Colonic mucosa (tissue), 4 donors: ENCODE results near the gene ASTN2. TPM values are rescaled to one million over a fixed set of nuclear protein-coding genes. Genes with fewer than 3 reads are reported as not detected.

ENCODE experiments used
- DNase-seq: peaks from one replicate; pipeline ENCODE4 v3.0.0-alpha.2; 2020
- H3K27ac ChIP-seq: fragments of 200-600 bp; one replicate; pipeline ENCODE4 v1.8.0; 2021
- H3K27me3 ChIP-seq: fragments of 200-600 bp; one replicate; pipeline ENCODE4 v1.8.0; 2021
- H3K36me3 ChIP-seq: fragments of 200-600 bp; one replicate; pipeline ENCODE4 v1.8.0; 2021
- H3K4me1 ChIP-seq: fragments of 200-600 bp; one replicate; pipeline ENCODE4 v1.8.0; 2021; ENCODE audit warnings: mild to moderate bottlenecking
- H3K4me3 ChIP-seq: fragments of 200-600 bp; one replicate; pipeline ENCODE4 v1.8.0; 2021
- H3K9ac ChIP-seq, 2 donors: one replicate each; pipeline ENCODE4 v1.7.0; 2013; ENCODE audit warnings: control low read depth in 2 of 2, low read depth in 2 of 2, low read length in 2 of 2
- H3K9me3 ChIP-seq: fragments of 200-600 bp; one replicate; pipeline ENCODE4 v1.8.0; 2021
- intact Hi-C: fragments of 100-400 bp; cut with DNase I; formaldehyde crosslinking; loops from one replicate; pipeline ENCODE4 v1.14.1; 2022
- total RNA-seq, 2 donors: library from RNA; stranded (reverse); fragmentation: NEBNext Ultra II Directional in 1 of 2; extraction: Animal tissue kit (Norgen Biotek cat#: 25700) in 1 of 2; gene quantifications; one replicate each; pipeline ENCODE4 v1.2.1, GENCODE V29; 2021
- TF ChIP-seq, protein P1 (sequence below): fragments of 200-600 bp; IDR thresholded peaks from one replicate; pipeline ENCODE4 v1.8.0; 2022; ENCODE audit warnings: antibody characterized with exemption, mild to moderate bottlenecking
- donor health status: healthy.
- donor health status: DM: no; HTN: no; CAD: no.
- donor health status: DM: no; HTN: no; CAD: no.

Gene ASTN2
- total RNA-seq, 2 donors from 2014 or later = 2.5 to 6.1 TPM

DNA sequence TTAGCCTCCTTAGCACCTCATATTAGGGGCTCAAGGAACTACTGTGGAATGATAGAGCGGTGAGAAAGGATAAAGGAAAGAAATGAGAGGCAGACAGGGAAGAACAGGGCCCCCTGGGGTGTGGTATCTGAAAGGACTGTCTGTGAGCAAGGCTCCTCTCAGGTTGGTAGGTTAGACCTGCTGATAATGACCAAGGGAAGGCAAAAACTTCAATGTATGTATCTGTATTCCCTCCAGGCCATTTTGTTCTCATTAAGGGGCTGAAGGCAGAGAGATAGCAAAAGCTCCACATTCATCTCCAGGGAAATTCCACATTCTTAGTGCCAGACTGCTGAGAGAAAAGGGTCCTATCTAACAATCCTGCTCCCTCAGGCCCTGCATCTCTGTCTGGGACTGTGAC lies 699.1 kb downstream of the ASTN2 start:
- H3K9ac ChIP-seq = no peak overlapping the region
- no peak for DNase-seq
- no peaks in the 10 kb centered on the region for H3K27me3 ChIP-seq
- H3K36me3 ChIP-seq = no peaks in the 10 kb centered on the region
- no peaks in the 10 kb centered on the region for H3K4me1 ChIP-seq
- TF ChIP-seq, protein P1, sequence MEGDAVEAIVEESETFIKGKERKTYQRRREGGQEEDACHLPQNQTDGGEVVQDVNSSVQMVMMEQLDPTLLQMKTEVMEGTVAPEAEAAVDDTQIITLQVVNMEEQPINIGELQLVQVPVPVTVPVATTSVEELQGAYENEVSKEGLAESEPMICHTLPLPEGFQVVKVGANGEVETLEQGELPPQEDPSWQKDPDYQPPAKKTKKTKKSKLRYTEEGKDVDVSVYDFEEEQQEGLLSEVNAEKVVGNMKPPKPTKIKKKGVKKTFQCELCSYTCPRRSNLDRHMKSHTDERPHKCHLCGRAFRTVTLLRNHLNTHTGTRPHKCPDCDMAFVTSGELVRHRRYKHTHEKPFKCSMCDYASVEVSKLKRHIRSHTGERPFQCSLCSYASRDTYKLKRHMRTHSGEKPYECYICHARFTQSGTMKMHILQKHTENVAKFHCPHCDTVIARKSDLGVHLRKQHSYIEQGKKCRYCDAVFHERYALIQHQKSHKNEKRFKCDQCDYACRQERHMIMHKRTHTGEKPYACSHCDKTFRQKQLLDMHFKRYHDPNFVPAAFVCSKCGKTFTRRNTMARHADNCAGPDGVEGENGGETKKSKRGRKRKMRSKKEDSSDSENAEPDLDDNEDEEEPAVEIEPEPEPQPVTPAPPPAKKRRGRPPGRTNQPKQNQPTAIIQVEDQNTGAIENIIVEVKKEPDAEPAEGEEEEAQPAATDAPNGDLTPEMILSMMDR = no peak
- intact Hi-C loops = loop anchor here (10.0 kb wide), 1 partner anchor 59 kb away; no protein-coding TSS in a partner anchor
- H3K4me3 ChIP-seq = no peak overlapping the region
- H3K27ac ChIP-seq = no peak overlapping the region
- H3K9me3 ChIP-seq = no peaks in the 10 kb centered on the region

DNA sequence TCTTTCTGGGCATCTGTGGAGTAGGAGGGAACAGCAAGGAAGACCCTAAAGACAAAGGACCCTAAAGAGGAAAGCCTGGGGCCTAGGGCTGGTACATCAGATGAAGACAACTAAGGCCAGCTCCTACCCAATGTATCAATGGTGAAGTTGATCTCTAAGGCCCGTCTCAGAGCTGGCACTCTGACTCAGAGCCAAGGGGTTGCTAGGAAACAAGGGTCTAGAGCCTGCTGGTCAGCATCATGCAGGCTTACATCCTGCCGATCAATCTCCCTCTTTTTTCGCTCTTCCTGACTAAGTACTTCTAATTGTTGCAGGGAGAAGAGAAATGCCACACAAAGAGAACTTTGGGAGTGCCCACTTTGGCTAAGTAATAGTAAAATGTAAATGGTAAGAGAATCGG lies 701.6 kb downstream of the ASTN2 start:
- TF ChIP-seq, protein P1 = no peak
- Histone ChIP-seq H3K27me3 (no peaks in the 10 kb centered on the region), H3K4me3 (no peak overlapping the region), H3K36me3 (no peaks in the 10 kb centered on the region), H3K9ac (no peak overlapping the region), H3K9me3 (no peaks in the 10 kb centered on the region), H3K4me1 (no peaks in the 10 kb centered on the region), H3K27ac (no peak overlapping the region)
- intact Hi-C loops = loop anchor here (10.0 kb wide), 1 partner anchor 62 kb away; no protein-coding TSS in a partner anchor
- no peak for DNase-seq

DNA sequence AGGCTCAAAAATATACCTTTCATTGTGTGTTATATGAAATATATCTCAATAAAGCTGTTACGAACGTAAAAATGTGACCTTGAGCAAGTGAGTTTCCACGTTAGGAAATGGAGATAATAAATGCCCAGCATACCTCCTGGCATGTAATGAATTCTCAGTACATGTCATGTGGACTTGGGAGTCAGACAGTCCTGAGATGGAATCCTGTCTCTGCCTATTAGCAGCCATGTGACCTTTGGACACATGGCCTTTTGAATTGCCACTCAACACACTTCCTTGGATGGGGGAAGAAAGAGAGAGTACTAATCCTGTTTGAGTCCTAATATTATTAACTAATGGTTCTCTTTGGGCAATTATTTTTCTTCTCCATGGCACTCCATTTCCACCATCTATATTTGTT lies 702.1 kb downstream of the ASTN2 start:
- no peak overlapping the region for H3K27ac ChIP-seq
- H3K27me3 ChIP-seq = no peaks in the 10 kb centered on the region
- TF ChIP-seq, protein P1 = no peak
- no peak overlapping the region for H3K4me3 ChIP-seq
- no peak overlapping the region for H3K9ac ChIP-seq
- H3K36me3 ChIP-seq = no peaks in the 10 kb centered on the region
- intact Hi-C loops = loop anchor here (10.0 kb wide), 1 partner anchor 62 kb away; no protein-coding TSS in a partner anchor
- no peak for DNase-seq
- H3K9me3 ChIP-seq = no peaks in the 10 kb centered on the region
- H3K4me1 ChIP-seq = no peaks in the 10 kb centered on the region

DNA sequence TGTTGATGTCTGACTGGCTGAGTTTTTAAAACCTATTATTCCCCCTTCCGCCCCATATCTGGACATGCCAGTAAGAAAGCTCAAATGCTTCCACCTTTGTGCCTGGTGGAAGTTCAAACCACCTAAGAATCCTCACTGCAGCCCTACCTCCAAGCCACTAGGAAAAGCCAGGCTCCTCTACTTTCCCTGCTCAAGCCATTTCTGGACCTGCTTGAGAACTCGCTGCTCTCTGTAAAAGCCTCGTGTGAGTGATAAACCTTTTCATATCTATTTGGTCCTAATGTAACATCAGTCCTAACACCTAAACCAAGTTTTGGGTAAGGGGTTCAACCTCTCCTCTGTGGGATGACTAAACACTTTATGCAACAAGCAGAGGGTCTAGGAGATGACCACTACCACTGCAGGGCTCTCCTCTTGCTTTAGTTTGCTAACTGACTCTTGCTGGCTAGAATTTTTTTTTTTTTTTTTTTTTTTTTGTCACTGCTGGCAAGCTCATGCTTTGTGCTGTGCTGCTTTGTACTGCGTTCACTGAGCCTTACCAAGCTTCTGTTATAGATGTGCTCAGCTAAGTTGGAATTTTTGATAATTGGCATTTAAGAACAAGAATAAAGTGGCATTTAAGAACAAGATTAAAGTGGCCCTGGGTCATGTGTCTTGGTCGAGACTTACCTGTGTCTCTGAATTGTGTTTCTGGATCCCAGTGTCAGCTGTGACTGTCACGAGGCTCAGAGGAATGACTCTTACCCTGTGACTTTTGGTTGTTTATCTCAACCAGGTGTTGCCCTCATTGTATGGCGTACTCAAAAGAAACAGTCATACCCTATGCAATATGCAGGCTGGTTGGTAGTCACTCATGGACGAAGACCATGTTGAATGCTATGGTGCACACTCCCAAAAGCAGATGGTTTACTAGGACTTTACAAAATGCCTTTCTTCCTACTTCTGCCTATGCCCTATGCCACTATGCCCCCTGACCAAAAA lies 708.3 kb downstream of the ASTN2 start:
- Histone ChIP-seq H3K4me1 (no peaks in the 10 kb centered on the region), H3K36me3 (no peaks in the 10 kb centered on the region), H3K9me3 (no peaks in the 10 kb centered on the region), H3K27ac (no peak overlapping the region), H3K9ac (no peak overlapping the region), H3K4me3 (no peak overlapping the region), H3K27me3 (no peaks in the 10 kb centered on the region)
- no peak for DNase-seq
- intact Hi-C loops = no loop called here
- TF ChIP-seq, protein P1 = no peak

DNA sequence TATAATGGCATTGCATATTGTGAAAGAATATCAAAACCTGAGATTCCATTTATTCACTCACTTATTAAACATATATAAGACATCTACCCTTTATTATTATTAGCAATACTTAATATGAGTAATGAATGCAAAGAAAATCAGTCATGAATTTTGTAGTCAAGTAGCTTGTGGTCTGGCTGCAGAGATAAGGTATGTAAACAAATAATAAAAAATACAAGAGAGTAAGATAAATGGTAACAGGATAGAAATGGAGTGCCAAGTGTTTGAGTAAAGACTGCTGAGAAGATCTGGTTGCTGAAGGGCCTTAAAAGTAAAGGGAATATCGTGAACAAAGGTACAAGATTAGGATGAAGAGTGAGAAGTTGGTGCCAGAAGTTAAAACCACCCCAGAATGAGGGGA lies 709.3 kb downstream of the ASTN2 start:
- TF ChIP-seq, protein P1 = no peak
- no peaks in the 10 kb centered on the region for H3K4me1 ChIP-seq
- no peak overlapping the region for H3K4me3 ChIP-seq
- H3K9me3 ChIP-seq = no peaks in the 10 kb centered on the region
- intact Hi-C loops = no loop called here
- no peak for DNase-seq
- no peak overlapping the region for H3K9ac ChIP-seq
- no peaks in the 10 kb centered on the region for H3K27me3 ChIP-seq
- no peak overlapping the region for H3K27ac ChIP-seq
- no peaks in the 10 kb centered on the region for H3K36me3 ChIP-seq
